ENCODE measurements around the gene FAM149A. TPM values are rescaled to one million over a fixed set of nuclear protein-coding genes. Genes with fewer than 3 reads are reported as not detected.

The FAM149A gene
- total and polyA plus RNA-seq, 2 donors (not counting 3 experiments of a cell fraction or from before 2014, with no cell fraction given): 0.08 to 0.20 TPM

GRCh38 chr4:186169945-186170802 lies 65.7 kb downstream of the FAM149A start:
- ChIA-PET CTCF (interaction anchor here (1.1 to 1.3 kb wide), 2 partner anchors 8 to 20 kb away, joined by 3 read pairs; no protein-coding TSS in a partner anchor), POLR2A (no interaction called here)
- no peak for TF ChIP-seq MYC (IDR thresholded peaks at IDR 0.05; ENCODE audit: low read depth, low read length)
- no peak for TF ChIP-seq CTCF (IDR thresholded peaks at IDR 0.05; ENCODE audit: extremely low read depth in 1 of 2, insufficient read depth in 1 of 2, low read depth in 1 of 2, low read length in 2 of 2)
- no peak for TF ChIP-seq JUN (IDR thresholded peaks at IDR 0.05; ENCODE audit: borderline replicate concordance, insufficient read depth, insufficient read length, low read depth)
- no peak for TF ChIP-seq MAX (IDR thresholded peaks at IDR 0.05; ENCODE audit: insufficient read depth, insufficient read length)
- no peak for TF ChIP-seq EZH2 (IDR thresholded peaks at IDR 0.05; ENCODE audit: borderline replicate concordance, low read depth, low read length, severe bottlenecking)
- TF ChIP-seq FOS (IDR thresholded peaks at IDR 0.05; ENCODE audit: borderline replicate concordance, insufficient read depth, low read length): no peak
- no peak for TF ChIP-seq POLR2A (IDR thresholded peaks at IDR 0.05; ENCODE audit: low read depth, low read length)
- TF ChIP-seq GATA2 (IDR thresholded peaks at IDR 0.05; ENCODE audit: insufficient read depth, insufficient read length, low read depth, low read length): no peak
- TF ChIP-seq POLR2AphosphoS5 (IDR thresholded peaks at IDR 0.05; ENCODE audit: insufficient read depth, low read depth, low read length): no peak
- DNase-seq (ENCODE audit: low read depth, low spot score): no peak
- no peak for FAIRE-seq
- Histone ChIP-seq H3K9ac (replicated peaks; ENCODE audit: extremely low read depth, insufficient read depth, low read length) (no peak overlapping the region), H3K4me3 (replicated peaks in 1 of 3; ENCODE audit: insufficient read depth in 1 of 3, low read depth in 1 of 3, low read length in 3 of 3) (no peak overlapping the region), H3K9me1 (replicated peaks; ENCODE audit: control insufficient read depth, extremely low read depth, insufficient read depth, low read length) (no peaks in the 10 kb centered on the region), H3K27ac (ENCODE audit: insufficient read depth, low read depth, low read length) (no peak overlapping the region), H3K4me2 (ENCODE audit: insufficient read depth, low read length) (no peak overlapping the region), H3K9me3 (replicated peaks; ENCODE audit: control insufficient read depth, insufficient read depth, low read length) (no peaks in the 10 kb centered on the region), H4K20me1 (replicated peaks; ENCODE audit: control insufficient read depth, extremely low read depth, insufficient read depth, low read length) (no peaks in the 10 kb centered on the region), H3K4me1 (ENCODE audit: control insufficient read depth, extremely low read depth, insufficient read depth, low read length) (no peaks in the 10 kb centered on the region), H2AFZ (ENCODE audit: low read depth, low read length) (no peak overlapping the region), H3K27me3 (ENCODE audit: control insufficient read depth in 2 of 2, insufficient read depth in 2 of 2, low read length in 2 of 2) (no peaks in the 10 kb centered on the region), H3K36me3 (ENCODE audit: control insufficient read depth in 2 of 2, extremely low read depth in 1 of 2, insufficient read depth in 2 of 2, low read length in 2 of 2) (no peaks in the 10 kb centered on the region), H3K79me2 (ENCODE audit: control insufficient read depth, insufficient read depth, low read length) (no peaks in the 10 kb centered on the region)
- intact Hi-C loops (cut with micrococcal nuclease): no loop called here
- no TSS peak for BruUV-seq (replicated peaks)
- dilution Hi-C loops (cut with MboI; ENCODE audit: extremely low pct_ligation_motif_present, low sequenced_read_pairs): no loop called here

All from endothelial cell of umbilical vein (primary cell).